C4-2B (cell line): Measurements from ENCODE around the gene CCDC78.
"Not testable (repeated sequence)": the region's sequence is repeated elsewhere in the genome, so short reads cannot be mapped to it uniquely, and the experiment has no call there.

Experiments used
- H3K27ac ChIP-seq: fragments of 450-650 bp; 2 replicates; pipeline ENCODE4 v1.5.1; 2017
- ZFX ChIP-seq: fragments of 450-650 bp; IDR thresholded peaks from 2 replicates; pipeline ENCODE4 v1.6.1; 2017
- TF ChIP-seq, protein P1 (sequence below): fragments of 450-650 bp; conservative IDR thresholded peaks from 2 replicates; pipeline ENCODE4 v1.5.1; 2017; ENCODE audit warnings: mild to moderate bottlenecking

Gene CCDC78

DNA sequence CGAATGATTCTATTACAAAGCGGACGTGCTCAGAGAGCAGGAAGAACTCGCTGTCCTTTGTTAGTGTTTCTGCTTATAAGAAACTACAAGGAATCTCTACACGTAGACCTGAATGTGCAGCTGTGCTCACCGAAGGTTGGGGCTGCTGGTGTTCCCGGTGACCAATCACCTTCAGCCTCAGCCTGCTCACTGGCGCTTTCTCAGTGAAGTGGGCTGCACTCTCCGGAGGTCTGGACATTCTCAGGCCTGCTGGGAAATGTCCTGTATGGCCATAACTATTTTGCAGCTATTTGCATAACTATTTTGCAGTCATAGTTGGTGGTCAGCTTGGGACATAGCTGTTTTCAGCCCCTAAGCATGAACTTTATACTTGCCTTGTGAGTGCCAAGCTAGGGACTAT lies 24.2 kb upstream of the CCDC78 start:
- peak overlapping the region; percentile 52 for H3K27ac ChIP-seq
- TF ChIP-seq, protein P1, sequence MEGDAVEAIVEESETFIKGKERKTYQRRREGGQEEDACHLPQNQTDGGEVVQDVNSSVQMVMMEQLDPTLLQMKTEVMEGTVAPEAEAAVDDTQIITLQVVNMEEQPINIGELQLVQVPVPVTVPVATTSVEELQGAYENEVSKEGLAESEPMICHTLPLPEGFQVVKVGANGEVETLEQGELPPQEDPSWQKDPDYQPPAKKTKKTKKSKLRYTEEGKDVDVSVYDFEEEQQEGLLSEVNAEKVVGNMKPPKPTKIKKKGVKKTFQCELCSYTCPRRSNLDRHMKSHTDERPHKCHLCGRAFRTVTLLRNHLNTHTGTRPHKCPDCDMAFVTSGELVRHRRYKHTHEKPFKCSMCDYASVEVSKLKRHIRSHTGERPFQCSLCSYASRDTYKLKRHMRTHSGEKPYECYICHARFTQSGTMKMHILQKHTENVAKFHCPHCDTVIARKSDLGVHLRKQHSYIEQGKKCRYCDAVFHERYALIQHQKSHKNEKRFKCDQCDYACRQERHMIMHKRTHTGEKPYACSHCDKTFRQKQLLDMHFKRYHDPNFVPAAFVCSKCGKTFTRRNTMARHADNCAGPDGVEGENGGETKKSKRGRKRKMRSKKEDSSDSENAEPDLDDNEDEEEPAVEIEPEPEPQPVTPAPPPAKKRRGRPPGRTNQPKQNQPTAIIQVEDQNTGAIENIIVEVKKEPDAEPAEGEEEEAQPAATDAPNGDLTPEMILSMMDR = no peak
- no peak for TF ChIP-seq ZFX

DNA sequence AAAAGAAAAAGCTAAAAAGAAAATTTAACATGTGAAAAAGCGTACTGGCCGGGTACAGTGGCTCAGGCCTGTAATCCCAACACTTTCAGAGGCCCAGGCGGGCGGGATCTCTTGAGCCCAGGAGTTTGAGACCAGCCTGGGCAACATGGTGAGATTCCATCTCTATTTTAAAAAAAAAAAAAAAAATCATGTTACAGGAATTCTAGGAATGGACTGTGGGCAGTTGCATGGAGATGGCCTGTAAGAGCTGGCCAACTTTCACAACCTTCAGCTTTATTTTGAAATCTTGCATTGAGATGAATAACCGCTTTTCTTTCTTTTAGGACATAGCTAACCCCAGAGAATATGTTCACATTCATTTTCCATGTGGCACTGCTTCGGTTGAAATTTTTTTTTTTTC lies 22.8 kb upstream of the CCDC78 start:
- no peak for TF ChIP-seq ZFX
- TF ChIP-seq, protein P1 = no peak
- H3K27ac ChIP-seq = no peak overlapping the region

DNA sequence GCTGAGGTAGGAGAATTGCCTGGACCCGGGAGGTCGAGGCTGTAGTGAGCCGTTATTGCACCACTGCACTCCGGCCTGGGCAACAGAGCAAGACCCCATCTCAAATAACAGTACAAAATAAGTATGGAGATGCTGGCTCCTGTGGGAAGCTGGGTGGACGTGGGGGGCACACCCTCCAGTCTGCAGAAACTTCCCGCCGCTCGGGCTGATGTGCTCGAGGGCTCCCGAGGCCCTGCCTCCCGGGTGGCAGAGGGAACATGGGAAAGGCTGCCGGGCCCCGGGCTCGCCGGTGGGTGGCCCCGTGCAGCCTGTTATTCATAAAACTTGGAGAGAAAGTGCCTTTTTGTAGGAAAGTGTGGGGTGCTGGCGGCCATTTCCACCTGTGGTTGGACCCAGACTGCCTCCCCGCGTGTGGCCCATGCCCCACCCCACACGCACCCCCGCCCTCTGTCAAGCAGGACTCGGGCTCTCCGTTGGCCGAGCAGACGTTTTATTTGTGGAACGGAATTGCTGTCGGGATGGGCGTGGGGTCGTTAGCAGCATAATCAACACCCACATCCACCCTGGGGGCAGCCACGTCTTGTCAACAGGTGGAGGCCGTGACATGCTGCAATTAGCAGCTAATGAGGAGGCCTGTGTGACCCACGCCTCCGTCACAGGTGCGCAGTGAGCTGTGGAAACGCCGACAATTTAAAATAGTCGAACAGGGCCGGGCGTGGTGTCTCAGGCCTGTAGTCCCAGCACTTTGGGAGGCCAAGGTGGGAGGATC lies 21.9 kb upstream of the CCDC78 start:
- H3K27ac ChIP-seq = no peak overlapping the region
- no peak for TF ChIP-seq ZFX
- TF ChIP-seq, protein P1 = no peak

DNA sequence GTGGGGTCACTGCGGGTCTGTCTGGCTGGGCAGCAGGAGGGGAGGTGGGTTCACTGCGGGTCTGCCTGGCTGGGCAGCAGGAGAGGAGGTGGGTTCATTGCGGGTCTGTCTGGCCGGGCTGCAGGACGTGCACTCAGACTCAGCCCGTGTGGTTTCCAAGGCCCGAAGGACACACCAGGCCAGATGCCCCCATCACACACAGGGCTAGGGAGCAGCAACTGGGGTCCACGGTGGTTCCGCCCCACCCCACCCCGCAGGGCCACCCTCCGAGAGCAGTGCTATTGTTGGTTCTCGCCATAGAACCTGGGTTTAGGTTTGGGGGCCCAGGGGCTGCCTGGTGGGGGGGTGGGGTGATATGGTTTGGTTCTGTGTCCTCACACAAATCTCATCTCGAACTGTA lies 20.4 kb upstream of the CCDC78 start:
- no peak overlapping the region for H3K27ac ChIP-seq
- TF ChIP-seq, protein P1 = no peak
- TF ChIP-seq ZFX = no peak

DNA sequence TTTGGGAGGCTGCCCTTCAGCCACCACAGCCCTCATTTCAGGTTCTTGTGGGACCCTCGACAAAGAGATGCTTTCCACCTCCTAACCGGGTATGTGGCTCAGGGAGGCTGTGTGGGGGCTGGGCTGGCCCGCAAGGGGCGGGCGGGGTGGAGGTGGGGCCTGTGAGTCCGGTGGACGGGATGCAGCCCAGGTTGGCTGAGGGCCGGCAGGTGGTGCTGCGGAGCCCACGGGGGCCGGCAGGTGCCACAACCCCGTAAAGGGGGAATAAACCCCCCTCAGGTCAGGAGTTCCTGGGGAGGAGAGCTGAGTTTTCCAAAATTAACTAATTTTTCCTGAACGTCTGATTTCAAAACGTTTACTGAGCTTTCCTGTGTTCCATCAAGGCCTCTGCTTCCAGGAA lies 19.5 kb upstream of the CCDC78 start:
- H3K27ac ChIP-seq = no peak overlapping the region
- no peak for TF ChIP-seq ZFX

DNA sequence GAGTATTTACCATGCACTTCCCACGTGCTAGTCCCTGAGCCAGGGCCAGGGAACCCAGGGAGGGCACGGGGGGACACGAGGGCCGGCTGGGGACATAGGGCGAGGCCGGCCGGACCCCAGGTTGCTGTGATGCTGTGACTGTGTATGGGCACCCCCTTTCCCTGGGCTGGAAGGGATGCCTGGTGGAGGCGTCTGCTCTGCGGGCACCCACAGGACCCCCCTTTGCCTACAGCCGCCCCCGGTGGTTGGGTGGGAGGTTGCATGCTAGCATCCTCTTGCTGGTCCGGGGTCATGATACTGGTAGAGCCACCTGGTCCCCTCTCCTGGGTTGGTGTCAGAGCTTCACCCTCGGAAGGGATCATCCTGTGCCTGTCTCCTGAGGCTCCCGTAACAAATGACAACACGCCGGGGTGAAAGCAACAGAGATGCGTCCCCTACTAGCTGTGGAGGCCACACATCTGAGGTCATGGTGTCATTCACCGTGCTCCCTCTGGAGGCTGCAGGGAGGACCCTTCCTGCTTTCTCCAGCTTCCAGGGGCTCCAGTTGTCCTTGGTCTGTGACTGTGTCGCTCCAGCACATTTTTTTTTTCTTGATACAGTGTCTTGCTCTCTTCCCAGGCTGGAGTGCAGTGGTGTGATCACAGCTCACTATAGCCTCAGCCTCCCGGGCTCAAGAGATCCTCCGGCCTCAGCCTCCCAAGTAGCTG lies 17.7 kb upstream of the CCDC78 start:
- no peak for TF ChIP-seq ZFX
- TF ChIP-seq, protein P1 = no peak; the same call in 1 of the 2 replicates
- no peak overlapping the region for H3K27ac ChIP-seq

DNA sequence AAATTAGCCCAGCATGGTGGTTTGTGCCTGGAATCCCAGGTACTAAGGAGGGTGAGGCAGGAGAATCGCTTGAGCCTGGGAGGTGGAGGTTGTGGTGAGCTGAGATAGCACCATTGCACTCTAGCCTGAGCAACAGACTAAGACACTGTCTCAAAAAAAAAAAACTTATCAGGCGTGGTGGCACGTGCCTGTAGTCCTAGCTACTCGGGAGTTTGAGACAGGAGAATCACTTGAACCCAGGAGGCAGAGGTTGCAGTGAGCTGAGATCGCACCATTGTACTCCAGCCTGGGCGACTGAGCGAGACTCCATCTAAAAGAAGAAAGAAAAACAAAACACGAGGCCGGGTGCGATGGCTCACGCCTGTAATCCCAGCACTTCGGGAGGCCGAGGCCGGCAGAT lies 16.7 kb upstream of the CCDC78 start:
- not testable (repeated sequence) for H3K27ac ChIP-seq

DNA sequence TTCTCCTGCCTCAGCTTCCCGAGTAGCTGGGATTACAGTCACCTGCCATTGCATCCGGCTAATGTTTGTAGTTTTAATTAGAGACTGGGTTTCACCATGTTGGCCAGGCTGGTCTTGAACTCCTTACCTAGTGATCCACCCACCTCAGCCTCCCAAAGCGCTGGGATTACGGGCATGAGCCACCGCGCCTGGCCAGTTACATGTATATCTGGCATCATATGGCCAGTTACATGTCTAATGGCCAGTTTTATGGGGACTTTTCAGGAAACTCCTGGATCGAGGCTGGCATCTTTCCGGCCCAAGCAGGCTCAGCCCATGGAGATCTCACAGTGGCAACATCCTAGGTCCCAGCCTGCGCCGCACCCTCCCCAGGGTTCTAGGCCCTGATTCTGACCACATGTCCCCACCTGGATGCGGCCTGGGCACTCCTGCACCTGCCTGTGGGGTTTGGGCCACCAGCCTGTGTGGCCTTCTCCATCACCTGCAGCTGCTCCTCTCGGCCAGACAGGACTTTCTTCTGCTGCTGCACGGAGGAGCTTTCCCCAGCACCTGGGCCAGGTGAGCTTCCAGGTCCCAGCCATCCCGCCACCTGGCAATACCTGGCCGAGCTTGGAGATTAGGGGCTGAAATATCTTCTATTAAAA lies 15.9 kb upstream of the CCDC78 start:
- TF ChIP-seq, protein P1 = no peak
- no peak for TF ChIP-seq ZFX
- peak overlapping the region; percentile 90 for H3K27ac ChIP-seq
